HG02884 (cell line): Measurements from ENCODE around the gene MYO1B.

Experiments used
- ATAC-seq: cut with Tn5 transposase; IDR thresholded peaks from one replicate; pipeline ENCODE4 v1.9.1; 2021; ENCODE audit warnings: mild to moderate bottlenecking, moderate library complexity; ENCODE audit not compliant: unreplicated experiment

MYO1B gene

DNA sequence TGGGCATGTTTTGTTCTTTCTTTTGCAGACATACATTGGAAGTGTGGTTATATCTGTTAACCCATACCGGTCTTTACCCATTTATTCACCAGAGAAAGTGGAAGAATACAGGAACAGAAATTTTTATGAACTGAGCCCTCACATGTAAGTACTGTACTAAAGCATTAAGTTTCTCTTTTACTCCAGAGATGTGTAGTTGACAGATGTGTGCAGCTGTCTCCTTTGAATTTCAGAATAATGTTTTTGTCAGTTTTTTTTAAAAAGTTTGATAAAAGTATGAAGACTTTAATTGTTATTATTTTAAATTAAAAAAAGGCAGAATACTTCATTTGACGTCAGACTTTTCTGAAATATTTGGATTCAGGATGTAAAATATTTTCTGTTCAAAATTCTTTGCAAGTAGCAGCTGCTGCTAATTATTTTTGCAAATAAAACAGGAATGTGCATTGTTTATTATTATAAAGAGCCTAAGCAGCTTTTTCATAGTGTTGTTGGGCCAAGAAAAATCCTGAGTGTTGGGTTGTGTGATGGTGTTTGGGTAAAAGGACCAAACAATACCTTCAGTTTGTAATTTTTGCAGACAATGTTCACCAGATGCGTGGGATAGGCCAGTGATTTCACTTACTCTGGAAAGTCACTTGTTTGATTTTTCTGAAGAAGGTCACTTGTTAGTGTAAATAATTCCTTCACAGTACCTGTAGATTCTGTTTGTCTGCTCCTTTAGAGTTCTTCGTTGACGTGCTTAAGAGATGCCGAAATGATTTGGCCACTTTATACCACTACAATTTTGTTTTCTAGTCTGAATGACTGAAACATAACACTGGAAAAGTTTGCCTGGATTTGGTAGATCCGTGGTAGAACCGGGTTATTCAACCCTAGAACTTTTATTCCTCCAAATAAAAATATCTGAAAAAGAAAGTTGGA, 51.1 kb downstream of the MYO1B start:
- ATAC-seq = no peak

DNA sequence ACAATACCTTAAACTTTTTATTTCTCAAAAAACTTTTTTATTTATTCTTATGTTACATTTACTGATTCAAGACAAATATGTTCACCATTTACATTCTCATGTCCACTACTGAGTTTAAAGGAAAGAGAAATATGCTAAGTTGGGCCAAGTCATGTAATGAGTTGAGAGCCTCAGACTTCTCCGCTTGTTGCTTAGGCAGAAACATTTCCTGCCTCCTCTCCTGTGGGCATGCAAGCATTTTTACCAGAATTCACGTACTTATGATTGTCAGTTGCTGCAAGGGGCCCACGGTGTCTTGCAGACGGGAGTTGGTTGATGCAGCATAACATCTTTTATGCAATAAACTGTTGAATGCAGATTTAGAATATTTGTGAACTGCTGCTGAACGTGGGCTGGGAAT, 51.8 kb downstream of the MYO1B start:
- ATAC-seq = no peak

DNA sequence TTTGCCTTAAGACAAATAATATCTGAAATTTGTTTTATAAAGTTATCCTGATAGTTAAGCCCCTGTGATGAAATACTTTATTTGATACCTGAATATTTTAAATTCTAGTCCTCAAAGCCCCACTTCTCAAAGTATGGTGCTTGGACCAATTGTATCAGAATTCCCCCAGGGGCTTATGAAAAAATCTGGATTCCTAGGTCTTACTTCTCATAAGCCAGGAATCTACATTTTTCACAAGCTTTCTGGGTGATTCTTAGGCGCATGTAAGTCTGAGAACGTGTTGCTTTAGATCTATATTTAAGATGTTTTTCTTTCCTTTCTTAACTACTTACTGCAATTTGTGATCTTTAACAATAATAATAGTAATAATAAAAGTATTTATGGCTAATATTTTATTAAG, 53.1 kb downstream of the MYO1B start:
- ATAC-seq = no peak

DNA sequence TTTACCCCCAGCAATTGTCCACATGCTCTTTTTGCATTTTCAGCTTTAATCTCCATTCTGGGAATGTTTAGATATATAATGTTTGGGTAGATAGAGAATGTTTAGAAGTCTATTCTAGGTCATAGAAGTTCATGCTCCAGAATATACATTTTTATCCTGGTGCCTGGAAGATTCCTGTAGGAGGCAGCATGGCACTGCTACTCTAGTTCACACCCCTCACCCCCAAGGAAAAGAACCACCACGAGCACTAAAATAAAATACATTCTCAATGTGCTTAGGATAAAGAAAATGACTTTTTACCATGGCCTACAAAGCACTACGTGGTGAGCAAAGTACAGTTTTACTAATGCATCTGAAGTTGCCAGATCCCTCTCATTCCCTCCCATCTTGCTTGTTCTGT, 53.8 kb downstream of the MYO1B start:
- no peak for ATAC-seq

DNA sequence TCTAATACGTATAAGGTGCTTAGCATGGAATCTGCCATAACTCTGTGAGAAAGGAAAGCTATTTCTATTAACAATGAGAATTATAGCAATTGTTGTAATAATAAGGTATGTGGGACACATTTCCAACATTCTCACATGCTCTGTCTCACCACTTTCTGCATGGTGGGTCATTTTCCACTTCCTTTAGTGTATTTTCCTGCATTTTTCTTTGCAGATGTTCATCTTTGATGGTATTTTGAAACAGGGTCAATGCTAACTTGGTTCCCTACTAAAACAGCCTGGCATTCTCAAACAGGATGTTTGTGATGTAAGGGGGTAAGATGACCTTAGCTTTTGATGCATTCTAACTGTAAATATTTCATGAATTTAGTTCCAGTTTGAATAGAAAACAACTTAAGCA, 54.7 kb downstream of the MYO1B start:
- ATAC-seq = no peak

DNA sequence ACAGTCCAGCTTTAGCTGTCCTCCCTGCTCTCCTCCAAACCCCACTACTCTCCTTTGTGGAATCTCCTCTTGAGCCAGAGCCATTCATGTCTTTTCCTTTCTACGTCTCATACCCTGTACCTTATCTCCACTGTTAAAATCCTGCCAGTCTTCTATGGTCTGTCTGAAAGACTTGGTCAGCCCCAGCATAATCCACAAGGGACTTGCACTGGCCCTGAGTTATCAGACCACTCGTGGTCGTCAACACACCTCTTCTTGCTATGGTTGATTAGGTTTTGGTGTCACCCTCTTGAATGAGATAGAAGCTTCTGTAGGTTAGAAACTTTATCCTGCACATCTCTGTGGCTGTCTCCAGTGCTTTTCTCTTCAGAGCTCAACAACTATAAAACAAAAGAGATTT, 56.8 kb downstream of the MYO1B start:
- ATAC-seq = no peak

DNA sequence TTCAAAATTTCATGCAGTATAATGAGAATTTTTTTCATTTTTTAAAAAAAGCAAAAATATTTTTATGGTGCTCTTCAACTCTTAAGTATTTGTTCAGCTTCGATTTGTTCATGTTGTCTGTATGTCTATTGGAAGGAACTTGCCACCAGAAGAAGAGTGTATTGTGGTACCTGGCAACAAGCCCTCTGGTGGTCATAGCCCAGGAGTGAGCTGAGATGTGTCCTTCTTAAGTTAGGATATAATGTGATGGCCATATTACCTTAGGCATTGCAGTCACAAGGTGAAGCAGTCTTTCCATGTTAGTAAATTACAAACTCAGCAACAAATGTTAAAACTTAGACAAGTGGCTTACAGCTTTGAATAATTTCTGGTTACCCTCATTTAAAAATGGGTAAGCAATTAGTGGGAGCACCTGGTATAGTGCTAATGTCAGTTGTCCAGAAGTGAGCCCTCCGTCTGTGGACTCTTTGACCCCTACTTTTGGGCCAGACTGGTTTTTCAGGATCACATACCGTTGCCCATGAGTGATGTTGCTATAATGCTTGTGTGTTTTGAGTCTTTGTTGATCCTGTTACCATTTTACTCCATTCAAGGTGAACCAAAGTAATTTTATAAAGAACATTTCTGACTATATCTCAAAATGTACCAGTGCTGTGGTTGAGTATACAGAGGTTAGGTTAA, 57.4 kb downstream of the MYO1B start:
- peak; percentile 81 for ATAC-seq

DNA sequence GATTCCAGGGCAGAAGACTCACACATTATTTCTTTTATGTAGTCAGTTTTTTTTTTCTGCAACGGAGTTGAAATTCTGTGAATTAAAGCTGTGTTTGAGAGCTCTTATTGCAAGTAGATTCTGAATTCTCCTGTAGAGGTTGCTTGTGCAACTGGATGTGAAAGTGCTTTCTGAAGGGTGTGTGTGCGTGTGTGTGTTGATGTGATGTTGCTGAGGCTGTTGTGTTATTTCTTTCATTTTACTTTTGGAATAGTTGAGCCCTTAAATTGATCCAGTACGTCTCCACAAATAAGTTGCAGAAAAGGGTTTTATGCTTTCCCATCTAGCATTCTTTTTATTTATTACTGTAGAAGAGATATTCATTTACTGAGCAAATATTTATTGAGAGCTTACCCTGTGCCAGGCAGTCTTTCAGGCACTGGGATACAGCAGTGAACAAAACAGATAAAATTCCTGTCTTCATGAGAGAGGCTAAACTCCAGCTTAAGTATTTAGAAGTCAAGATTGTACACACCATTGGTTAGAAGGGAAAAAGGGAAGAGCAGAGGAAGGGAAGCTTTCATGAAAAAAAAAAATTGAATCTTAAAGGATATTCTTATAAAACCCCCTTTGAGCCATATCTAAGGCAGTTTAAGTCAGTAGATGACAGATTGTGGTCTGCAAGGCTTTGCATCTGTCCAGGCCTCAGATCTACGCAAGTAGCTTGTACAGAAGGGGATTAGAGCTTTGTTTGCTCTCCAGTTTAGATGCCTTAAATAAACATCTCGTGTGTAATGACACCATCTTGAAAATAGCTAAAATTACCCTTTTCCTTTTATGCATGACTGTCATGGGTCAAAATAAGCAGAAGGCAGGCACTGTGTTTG, 58.2 kb downstream of the MYO1B start:
- ATAC-seq = no peak

DNA sequence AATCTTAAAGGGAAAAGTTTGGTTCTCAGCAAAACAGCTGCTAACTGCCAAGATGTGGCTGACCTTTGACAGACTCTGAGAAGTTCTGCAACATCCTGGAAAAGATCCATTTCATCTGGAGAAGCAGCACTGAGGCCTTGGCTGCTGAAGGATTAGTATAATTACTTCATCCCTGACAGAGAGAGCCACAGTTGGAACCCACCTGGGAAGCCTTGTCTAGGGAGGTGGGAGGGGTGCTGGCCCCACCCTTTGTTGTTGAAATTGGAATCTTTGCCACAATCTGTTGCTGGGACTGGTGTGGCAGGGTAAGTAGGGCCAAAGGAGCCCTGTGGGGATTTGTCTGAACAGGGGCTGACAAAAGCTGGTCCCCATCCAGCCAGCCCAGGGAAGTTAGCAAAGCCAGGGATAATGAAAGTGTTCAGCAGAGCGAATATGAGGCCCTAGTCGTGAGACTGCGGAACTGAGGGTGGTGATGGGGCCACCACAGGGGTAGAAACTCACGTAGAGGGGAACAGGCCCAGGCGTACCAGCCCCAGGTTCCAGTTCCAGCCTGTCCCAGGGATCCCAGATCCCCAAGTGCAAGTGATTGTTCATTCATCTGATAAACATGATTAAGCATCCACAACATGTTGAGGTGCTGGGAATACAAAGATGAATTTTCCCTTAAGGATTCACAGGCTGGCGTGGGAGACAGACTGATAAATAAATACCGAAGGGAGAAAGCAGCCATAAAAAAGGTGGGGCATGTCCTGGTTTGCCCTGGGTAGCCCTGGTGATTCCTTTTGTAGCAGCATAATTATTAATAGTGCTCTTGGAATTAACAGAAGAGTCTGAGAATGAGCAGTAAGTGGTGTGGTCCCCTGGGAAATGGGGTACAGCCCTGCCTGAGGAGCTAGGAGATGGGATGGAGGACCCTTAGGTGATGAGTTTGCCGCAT, 60.0 kb downstream of the MYO1B start:
- ATAC-seq = no peak

DNA sequence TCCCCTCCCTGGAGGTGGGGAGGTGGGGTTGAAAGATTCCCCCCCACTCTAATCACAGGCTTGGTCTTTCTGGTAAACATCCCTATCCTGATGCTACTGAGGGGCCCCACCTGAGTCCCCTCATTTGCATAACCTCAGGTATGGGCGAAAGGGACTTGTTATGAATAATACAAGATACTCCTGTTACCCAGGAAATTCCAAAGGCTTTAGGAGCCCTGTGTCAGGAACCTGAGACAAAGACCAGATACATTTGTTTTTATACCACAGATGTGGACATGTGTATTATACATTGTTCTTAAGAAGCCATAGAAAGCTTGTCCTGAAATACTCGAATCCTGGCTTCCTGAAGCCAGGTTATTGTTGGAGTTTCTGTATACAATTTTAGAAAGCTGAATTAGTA, 62.8 kb downstream of the MYO1B start:
- ATAC-seq = no peak

DNA sequence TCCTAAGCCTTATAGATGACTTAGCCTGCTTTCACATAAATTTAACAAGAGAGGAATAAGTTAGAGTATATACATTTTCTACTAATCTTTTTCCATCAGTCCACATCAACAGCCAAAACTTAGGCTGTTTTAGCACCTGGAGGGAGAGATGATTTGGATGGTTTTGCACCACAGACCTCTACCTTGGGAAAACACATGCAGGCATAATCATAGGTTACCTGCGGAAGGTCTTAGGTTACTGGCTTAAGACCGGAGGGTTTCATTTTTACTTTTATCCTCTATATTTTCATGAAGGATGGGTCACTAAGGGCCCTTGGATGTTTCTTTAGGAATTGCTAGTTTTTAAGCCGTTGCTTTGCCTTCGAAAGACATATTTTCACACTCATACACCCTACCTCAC, 66.0 kb downstream of the MYO1B start:
- no peak for ATAC-seq

DNA sequence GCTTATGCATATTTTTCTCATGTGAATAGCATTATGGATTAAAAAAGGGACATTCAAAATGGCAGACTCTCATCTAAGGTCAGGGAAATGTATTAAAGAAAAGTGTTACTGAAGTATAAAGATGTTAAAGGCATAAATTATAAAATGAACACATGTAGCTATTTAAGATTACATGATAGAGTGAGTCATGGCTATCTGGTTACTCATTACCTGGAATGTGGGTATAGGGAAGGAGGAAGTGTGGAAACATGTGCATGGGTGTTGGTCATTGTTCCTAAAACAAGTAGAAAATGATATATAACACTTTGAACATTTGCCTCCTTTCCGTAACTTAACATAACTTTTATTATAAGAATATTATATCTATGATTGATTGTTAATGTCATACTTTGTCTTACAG, 66.4 kb downstream of the MYO1B start:
- ATAC-seq = no peak

DNA sequence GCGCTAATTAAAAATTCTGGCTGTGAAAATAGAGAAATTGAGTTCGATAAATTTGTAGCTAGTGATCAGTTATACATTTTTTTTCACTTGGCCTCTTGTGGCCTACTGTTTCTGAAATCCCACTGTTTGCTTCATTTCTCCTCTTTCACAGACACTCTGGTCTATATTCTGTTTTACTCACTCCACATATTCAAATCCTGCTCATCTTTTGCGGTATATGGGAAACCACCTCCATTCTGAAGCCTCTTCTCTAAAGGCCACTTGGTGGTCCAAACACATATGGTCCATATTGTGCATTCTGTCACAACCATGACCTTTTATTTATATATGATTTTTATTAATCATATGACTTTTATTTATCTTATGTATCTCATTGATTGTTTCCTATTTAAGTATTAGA, 67.0 kb downstream of the MYO1B start:
- no peak for ATAC-seq

DNA sequence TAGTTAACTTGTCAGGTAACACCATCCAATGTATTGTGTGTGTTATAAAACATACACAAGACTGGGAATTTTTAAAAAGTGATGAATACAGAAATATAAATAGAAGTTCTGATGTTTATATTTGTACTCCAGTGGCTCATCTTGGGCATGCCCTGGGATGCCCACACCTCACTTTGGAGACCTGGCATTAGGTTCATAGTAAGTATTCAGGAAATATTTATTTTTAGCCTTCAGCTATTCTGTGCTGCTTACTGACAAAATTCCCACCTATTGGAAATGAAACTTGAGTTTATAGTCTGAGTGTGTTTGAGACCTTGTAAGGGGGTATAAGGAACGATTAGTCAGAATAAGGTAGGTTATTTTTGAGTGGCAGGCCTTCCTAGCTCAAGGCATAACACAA, 67.5 kb downstream of the MYO1B start:
- no peak for ATAC-seq

DNA sequence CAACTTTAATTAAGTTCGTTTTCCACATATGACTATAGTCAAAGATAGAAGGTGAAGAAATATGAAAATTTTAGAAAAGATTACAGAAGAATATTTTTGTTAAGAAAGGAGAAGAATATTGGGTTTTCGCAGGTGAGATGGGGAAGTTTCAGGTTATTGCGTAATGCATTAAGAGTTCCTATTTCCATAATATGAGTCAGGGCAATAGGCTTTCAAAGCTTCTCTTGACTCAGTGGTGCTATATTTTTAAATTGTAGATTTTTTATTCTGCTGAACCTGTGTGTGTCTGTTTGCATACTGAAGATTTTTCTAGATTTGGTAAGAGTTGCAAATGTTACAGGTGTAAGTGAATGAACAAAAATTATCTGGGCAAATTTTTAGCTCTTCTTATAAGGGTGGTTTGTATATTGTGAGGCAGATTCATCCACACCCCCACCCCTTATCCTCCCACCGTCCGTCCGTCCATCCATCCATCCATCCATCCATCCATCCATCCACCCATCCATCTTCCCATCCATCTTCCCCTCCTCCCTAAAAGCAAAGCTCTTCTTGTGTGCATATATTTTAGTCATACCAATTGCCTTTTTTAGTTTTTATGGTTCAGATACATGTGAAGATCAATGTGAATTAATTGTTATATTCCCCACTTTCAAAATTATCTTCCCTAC, 69.6 kb downstream of the MYO1B start:
- no peak for ATAC-seq

DNA sequence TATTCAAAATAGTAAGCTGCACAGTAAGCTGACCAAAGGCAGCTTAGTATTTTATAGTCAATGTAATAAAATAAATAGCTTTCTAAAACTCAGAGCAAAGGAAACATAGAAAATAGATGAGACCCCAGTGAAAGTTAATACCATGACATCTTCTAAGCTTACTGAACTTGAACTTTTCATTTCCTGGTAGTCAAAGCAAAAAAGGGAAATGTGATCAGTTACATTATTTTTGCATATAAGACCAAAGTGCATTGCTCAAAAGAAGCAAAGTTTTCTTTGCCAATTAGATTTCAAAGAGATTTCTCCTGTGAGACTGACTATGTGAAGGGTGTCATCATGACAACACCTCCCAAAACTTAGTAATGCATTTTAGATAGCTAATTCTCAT, 70.2 kb downstream of the MYO1B start:
- ATAC-seq = no peak

DNA sequence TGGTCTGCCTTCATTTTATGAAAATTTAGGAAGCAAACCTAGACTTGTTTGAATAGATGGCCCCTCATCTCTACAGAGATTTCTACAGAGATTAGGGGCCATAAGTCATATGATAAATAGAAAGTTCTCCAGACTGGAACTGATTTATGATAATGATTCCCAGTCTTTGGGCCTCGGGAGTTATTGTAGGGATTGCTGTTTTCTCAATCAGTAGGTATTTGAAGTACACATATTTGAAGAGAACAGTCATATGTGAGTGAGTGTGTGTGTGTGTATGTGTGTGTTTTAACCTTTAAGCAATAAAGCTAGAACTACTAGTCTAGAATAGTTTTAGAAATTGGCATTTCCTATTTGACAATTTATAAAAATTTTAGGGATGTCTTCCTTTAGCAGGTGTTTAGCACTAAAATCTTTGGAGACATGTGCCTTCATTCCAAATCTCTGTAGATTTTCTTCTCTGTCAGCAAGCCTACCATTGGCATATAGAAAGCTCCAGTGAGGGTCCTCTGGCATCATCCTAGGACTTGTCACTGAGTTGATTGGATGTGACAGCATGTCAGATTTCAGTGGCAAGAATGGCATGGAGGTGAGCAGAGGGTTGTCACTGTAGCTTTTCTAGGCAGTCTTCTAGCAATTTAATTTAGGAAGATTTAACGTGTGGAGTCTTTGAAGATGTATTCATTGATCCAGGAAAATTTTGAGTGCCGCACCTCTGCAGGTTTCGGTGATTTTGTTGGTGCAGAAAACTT, 71.2 kb downstream of the MYO1B start:
- ATAC-seq = no peak

DNA sequence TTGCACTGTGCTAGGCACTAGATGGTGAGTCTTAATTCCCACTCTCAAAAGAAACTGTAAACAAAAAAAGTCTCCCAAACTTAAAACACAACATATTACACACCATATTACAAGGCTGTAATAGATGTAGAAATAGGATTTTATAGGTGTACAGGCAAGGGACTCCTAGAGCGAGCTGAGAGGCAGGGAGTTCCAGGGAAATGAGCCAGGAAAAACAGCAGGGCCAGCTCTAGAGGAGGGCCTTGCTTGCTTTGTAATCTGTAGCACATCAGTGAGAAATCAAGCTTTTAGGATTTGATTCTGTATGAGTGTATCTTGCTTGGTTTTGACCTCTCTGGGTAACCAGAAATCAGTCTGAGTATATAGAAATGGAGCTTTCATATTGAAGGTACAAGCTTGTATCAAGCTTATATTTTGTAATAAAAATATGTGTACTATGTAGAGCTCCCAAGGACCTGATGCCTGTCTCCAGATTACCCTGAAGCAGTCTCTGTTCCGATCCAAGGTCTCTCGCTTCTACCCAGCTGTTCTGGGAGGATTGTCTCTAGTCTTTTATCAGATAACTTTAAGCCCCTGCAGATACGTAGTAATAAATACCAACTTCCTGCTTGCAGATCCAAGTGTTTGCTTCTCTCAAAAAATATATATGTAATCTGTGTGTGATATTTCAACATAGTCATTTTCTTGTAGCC, 73.0 kb downstream of the MYO1B start:
- no peak for ATAC-seq

DNA sequence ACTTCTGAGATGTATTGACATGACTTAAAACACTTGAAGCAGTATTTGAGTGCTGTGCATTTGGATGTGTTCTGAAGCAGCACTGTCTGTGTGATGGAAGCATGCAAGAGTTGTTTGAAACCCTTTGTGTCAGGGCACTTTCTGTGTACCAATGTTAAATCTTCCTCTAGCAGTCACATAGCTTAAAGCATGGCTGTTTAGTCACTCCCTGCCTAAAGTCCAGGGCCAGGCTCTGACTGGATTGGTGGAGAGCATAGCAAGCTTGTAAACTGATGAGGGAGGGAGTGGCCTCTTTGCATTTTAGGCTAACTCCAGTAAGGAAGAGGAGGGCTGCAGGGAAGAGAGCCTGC, 73.5 kb downstream of the MYO1B start:
- ATAC-seq = no peak
